GM21381 (cell line): ENCODE data around the gene MEAK7.

ENCODE experiments used
- ATAC-seq: cut with Tn5 transposase; IDR thresholded peaks from one replicate; pipeline ENCODE4 v1.9.1; 2021; ENCODE audit warnings: mild to moderate bottlenecking, moderate library complexity; ENCODE audit not compliant: unreplicated experiment

The MEAK7 gene

DNA sequence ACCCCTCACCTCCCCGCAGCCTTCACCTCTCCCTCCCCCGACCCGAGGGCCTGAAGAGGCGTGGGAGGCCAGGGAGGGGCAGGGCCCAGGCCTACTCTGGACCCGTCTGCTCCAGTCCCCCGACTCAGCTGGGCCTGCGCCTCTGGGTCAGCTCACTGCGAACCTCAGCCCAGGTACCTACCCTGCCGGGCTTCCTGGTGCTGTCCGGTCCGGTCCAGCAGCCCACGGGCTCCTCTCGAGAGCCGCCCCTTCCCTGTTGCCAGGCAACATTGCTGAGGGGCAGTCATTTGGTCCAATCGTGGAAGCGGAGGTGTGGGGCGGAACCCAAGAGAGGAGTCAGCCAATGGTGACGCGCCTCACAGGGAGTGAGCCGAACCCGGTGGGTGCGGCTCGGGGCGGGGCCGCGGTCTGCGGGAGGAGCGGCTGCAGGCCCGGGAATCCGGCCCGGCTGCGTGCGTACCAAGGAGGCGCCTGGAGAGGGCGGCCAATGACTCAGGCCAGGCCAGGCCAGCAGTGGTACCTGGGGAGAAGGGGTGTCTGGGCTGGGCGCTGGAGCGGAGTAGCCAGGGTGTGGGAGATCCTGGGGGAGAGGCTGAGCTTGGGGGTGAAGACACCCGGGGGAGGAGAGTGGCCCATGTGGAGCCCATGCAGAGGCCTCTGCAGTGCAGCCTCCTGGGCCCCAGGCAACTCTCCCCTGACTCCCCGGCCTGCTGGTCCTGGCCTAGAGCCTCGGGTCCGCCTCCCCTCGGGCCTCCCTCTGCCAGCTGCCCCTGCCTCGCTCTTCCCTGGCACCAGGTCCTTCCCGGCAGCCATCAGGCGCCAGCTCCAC is at the start of gene MEAK7:
TSS of gene MEAK7 (minus strand) at position 240 of the 829 bp plus-strand sequence. CDS start 6,573 bp downstream, outside the sequence.
- peak; percentile 97 for ATAC-seq

GRCh38 chr16:84553873-84554399 is 49.5 kb upstream of the MEAK7 start:
- ATAC-seq, result no peak

DNA sequence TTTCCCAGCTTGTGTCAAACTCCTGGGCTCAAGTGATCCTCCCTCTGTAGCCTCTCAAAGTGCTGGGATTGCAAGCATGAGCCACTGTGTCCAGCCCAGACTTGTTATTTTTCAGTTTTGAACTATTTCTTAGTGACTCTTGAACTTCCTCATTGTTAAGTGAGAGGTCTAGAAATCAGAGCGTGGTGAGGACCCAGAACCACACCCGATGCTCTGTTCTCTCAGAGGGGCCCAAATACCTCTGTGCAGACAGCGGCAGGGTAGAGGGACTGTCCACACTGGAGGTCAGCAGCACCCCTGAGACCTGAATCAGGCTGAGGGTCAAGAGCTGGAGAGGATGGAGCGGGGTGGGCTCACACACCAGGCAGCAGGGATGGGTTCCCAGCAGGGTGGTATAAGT is 47.7 kb upstream of the MEAK7 start:
- no peak for ATAC-seq

GRCh38 chr16:84550096-84550495 is 45.6 kb upstream of the MEAK7 start:
- ATAC-seq, result no peak

GRCh38 chr16:84548971-84549844 is 44.7 kb upstream of the MEAK7 start:
- no peak for ATAC-seq

GRCh38 chr16:84548508-84548907 is 44.0 kb upstream of the MEAK7 start:
- no peak for ATAC-seq

DNA sequence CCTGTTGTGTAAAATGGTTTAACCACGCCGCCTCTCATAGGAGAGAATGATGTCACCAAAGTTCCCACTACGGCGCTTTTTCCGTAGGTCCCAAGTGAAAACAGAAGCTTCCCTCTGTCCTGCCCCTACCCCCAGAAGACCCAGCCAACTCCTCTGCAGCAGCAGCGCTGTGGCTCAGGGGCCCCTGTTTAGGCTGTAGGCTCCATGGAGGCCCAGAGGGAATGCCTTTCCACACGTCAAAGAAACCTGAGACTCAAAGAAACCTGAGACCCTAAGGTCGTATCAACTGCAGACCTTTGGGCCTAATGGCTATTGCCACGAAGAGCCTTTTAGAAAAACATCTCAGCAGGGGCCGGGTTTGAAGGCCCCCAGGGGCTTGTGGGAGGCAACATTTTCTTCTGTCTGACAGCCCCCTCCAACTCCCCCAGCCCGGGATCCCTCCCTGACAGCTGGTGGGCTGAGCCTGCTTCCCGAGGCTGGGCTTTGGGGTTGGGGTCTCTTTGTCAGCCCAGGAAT is 43.1 kb upstream of the MEAK7 start:
- no peak for ATAC-seq

GRCh38 chr16:84546669-84547545 is 42.4 kb upstream of the MEAK7 start:
- no peak for ATAC-seq

- no peak for ATAC-seq
Measured at GRCh38 chr16:84545114-84545737, 40.8 kb upstream of the MEAK7 start.

- ATAC-seq, result no peak
Measured at GRCh38 chr16:84544031-84544773, 39.7 kb upstream of the MEAK7 start.

DNA sequence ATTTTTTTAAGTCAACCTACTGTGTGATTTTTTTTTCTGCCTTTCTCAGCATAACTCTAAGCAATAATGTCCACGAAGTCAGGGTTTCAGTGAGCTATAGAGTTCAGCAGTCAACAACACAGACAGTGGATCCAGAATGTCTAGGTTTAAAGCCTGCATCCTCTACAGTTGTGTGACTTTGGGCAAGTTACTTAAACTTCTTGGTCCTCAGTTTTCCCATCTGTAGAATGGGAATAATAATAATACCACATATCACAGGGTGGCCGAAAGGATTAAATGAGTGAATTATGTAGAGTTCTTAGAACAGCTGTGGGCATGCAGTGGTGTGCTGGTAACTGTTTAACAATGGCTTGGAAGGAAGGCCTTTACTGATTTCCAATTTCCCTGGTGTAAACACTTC is 38.8 kb upstream of the MEAK7 start:
- ATAC-seq, result no peak

DNA sequence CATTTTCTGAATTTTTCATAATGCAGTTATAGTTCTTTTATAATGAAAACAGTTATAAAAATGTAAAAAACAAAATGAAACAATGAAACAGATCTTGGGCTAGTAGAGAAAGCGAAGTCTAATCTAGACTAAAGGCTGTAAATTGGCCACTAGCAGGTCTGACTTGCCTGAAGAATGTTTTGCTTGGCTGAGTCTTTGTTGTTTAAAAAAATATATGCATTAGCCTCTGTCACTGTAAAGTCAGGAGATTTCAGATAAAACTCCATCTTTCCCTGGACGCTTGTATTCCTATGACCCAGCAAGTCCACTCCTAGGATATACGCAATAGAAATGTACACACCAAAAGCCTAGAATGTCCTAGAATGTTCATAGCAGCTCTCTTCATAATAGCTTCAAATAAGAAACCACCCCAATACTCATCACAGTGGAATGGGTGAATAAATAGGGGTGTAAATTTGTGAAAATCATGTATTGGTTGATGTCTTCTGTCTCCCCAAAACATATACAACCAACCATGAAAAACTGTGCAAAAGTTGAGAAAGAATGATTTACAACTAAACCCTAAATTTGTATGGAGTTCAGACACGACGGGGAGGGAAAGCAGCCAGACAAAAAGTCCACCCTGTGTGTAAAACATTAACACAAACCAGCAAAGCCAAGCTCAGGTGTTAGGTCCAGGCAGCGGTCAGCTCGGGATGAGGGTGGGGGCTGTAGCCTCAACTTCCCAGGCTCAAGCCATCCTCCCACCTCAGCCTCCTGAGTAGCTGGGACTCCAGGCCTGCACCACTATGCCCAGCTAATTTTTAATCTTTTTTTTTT is 37.7 kb upstream of the MEAK7 start:
- ATAC-seq, result no peak

- ATAC-seq, result no peak
Measured at GRCh38 chr16:84540194-84540593, 35.7 kb upstream of the MEAK7 start.

GRCh38 chr16:84538222-84538840 is 33.9 kb upstream of the MEAK7 start:
- ATAC-seq, result no peak

- ATAC-seq, result no peak
Measured at GRCh38 chr16:84537491-84538151, 33.2 kb upstream of the MEAK7 start.

- no peak for ATAC-seq
Measured at GRCh38 chr16:84535851-84536250, 31.4 kb upstream of the MEAK7 start.

DNA sequence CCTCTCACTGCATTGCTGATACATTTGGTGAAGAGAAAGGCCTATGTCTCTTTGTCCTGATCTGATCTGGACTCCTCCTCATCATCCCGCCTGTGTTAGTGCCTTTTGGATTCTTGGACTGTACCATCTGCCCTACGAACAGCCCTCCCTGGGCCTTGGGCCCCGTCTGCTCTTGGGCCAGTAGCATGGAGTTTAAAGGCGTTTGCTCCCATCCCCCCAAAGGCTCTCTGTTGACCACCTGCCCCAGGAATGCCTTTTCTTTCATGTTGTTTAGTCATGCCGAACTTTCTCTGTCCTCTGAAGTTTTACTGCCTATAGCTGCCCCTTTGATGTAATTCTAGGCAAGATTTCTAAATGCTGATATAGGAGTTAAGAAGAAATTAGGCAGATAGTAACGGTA is 30.9 kb upstream of the MEAK7 start:
- ATAC-seq, result no peak
